GM20431 (cell line): ENCODE measurements around the gene FGFR2.
"Not testable (repeated sequence)": the region's sequence is repeated elsewhere in the genome, so short reads cannot be mapped to it uniquely, and the experiment has no call there.

Source experiments
- in situ Hi-C: fragments of 300-500 bp; cut with MseI, MboI; formaldehyde crosslinking; loops from one replicate; pipeline ENCODE4 v1.15.0; 2020; ENCODE audit warnings: low sequenced_read_pairs; ENCODE audit not compliant: unreplicated experiment

FGFR2 gene

DNA sequence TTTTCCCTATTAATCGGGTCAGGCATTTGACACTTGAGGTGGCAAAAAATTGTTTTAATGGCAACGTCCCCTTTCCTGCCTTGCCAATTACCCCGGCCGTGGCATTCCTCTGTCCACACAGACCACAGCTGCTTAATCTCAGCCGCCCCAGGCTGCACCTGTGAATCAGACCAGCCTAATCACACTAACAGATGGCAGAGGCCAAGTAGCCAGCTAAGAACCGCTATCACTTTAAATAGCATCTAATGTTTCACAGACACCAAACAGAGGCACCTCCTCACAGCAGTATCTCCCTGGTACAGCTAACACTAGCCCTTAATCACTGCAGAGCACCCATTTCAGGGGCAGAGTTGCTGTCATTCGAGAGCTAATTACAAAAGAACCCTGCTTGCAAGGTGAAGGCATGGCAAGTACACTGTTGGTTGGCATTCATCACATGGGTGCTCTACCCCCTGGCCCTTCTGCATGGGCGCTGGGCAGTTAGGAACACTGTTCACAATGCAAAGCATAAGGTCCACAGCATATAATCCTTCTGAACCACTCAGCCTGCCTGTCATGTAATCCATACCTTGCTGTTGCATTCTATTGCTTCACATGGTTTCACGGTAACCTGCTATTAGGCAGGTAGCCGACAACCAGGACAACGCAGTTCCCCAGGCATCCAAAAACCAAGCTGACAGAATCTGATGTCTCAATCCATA is 38.8 kb downstream of the FGFR2 start:
- in situ Hi-C loops = no loop called here

DNA sequence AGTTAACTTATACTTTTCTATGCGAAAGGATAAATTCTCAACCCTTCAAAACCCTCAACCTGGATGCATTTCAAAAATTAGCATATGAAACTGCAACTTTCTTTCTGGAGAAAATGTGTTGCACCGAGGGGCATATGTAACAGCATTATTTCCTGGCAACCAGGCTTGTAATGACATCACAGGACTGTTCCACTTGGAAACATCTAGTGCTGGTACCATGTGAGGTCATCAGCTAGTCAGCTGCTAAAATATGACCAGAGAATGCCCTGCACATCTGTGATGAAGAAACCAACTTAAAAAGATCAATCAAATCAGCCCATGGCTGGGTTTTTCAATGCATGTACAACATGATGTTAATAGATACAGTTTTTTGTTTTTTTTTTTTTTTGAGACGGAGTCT is 40.0 kb downstream of the FGFR2 start:
- in situ Hi-C loops = no loop called here

DNA sequence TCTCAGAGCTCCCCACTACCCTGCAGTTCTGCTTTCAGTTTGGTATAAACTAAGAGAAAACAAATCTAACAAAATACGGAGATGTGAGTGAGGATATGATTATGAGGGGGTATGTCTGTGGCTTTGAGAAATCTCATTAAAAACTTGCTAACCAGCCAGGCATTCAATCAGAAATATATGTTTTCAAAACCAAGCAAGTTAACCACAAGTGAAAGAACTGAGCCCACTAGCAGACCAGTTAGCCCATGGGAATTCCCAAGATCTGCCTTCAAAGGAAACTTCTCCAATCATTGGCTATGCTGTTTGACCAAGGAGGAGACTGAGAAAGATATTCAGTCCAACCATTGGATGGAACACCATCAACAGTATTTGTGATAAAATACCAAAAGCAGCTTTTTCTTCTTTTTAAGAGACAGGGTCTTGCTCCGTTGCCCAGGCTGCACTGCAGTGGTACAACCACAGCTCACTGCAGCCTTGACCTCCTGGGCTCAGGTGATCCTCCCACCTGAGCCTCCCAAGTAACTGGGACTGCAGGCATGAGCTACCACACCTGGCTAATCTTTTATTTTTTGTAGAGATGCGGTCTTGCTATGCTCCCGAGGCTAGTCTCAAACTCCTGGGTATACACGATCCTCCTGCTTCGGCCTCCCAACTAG is 41.2 kb downstream of the FGFR2 start:
- in situ Hi-C loops = no loop called here

DNA sequence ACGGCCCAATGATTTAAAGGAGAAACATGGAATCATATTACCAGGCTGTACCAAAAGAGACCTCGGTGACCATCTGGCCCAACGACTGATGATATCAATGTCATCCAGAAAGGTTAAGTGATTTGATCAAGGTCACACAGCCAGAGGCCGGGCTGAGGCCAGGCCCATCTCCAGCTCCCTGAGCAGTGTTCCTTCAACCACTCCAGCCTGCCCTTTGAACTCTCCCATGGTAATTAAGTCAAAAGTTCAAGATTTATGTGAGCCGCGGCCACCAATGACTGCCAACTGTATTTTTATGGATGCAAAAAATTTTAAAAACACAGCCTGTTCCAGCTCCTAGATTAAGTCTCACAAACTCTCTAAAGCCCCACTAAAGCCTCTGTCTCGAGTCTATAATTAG is 41.8 kb downstream of the FGFR2 start:
- in situ Hi-C loops = no loop called here

DNA sequence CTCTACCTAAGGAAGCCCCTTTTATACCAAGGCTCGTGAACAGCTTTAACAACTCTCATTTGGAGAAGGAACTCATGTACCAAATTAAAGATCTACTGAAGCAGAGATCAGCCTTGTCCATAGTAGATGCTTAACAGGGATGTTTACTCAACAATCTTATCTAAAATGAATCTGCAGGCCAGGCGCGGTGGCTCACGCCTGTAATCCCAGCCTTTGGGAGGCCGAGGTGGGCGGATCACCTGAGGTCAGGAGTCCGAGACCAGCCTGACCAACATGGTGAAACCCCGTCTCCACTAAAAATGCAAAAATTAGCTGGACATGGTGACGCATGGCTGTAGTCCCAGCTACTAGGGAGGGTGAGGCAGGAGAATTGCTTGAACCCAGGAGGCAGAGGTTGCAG is 43.3 kb downstream of the FGFR2 start:
- in situ Hi-C loops = not testable (repeated sequence)

DNA sequence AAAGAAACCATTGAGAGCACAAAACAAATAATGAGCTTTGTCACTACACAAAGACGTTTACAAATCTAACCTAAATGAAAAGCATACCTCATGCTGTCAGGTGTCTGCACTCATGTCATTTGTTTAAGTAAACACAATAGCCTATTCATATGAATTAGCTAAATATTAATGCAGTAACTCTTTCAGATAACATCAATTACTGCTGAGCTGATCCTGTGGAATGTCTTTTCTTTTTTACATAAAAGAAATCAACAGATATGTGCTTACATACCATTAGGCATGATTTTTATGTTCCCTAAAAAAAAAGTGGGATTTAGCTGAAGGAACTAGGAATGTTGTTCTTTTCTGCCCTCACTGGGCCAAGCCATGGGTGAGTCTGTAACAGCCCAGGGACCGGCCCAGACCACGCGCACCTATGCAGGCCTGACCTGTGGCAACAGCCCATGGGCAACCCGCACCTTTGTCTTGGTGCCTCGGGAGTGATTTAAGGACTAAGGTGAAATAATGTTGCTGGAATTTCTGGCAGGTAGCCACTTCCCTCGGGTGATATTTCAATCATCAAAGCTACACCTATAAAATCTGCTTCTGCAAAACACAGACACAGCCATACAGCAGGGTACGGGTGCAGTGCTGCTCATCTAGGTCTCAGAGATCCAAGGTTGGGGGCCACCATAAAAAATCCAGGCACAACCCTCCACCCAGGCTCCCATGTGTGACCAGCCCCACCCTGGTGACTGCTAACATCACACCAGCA is 44.6 kb downstream of the FGFR2 start:
- in situ Hi-C loops = no loop called here

DNA sequence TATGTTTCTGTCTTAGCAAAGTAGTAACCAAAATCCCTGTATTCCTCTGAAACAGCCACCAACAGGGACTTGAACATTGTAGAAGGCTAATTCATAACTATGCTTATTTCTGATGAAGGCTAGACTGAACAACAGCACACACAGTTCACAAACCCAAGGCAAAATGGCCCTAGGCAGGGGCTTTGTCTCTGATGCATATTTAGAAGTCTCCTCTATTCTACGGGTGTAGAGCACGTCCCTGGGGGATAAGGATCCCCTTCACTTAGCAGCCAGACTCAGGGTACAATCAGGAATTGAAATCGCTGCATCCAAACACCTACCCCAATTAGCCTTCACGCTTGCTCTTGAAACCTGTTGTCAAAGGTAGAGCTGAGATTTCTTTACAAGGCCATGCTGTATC is 45.5 kb downstream of the FGFR2 start:
- in situ Hi-C loops = no loop called here

DNA sequence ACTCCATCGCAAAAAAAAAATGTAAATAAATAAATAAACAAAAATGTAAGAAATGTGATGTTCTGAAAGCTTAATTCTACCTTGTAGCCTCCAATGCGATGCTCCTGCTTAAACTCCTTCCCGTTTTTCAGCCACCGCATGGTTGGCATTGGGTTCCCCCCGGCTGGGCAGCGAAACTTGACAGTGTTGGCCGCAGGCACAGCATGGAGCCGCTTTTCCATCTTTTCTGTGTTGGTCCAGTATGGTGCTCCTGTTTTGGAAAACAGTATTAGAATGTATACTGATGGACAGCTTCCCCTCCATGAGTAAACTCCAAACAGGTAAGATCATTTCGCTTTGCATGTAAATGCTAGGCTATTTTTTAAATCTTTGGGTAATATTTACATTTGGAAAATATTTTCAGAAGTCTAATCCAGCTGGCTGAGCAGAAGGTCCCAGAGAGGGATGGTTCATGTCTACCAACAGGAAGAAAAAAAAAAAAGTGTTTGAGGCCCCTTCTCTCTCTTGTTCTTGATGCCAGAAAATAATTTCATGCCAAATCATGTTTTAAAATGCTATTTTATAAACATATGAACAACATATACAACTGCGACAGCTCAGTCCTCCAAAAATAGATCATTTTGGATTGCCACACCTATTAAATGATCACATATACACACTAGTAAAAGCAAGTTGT is 46.9 kb downstream of the FGFR2 start:
- in situ Hi-C loops = no loop called here

DNA sequence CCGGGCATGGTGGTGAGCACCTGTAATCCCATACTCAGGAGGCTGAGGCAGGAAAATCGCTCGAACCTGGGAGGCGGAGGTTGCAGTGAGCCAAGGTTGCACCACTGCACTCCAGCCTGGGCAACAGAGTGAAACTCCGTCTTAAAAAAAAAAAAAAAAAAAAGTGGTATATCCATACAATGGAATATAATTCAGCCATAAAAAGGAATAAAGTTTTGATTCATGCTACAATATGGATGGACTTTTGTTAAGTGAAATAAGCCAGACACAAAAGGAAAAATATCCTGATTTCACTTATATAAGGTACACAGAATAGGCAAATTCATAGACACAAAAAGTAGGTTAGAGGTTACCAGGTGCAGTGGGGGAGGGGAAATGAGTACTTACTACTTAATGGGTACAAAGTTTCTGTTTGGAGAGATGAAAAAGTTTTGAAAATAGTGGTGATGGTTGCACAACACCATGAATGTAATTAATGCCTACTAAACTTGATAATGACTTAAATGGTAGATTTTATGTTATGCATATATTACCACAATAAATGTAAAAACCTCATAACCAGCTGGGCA is 53.9 kb downstream of the FGFR2 start:
- in situ Hi-C loops = no loop called here

DNA sequence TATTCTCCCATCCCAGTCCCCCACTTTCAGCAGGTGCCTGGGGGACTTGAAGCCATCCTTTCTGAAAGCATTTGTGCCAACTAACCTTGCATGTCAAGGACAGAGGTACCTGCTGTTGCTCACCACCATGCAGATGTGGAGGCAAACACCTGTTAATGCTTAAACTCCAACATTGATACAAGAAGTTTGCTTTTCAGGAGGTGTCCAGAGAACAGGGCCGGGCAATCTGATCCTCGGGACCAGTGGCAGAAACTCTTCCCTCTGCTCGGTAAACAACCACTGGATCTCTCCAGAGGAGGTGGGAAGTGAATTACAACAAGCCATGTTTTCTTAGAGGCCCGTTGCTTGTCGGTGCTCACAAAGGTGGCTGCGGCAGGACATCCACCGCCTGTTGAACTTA is 54.7 kb downstream of the FGFR2 start:
- in situ Hi-C loops = no loop called here

DNA sequence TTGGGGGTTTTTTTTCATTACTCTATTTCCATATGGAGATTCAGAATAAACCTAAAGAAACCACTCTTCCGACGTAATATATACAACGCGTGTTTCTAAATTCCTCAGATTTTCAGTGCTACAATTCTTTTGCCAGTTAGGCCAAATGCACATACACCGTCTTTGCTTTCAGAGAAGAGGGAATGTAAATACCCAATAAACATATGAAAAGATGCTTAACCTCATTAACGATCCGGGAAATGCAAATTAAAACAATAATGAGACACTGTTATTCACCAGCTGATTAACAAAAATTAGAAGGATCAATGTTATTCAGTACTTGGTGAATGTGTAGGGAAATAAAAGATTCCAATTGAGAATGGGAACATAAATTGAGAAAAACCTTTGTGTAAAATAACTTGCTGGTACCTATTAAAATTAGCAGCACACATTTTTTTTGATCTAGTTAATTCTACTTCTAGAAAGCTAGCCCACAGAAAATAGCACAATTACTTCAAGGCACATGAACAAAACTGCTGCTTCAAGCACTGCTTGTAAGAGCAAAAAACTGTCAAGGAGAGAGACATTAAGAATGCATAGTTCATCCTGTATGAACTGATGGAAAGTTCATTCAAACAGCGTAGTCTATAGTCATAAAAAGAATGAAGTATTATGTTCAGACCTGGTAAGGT is 56.7 kb downstream of the FGFR2 start:
- in situ Hi-C loops = no loop called here

DNA sequence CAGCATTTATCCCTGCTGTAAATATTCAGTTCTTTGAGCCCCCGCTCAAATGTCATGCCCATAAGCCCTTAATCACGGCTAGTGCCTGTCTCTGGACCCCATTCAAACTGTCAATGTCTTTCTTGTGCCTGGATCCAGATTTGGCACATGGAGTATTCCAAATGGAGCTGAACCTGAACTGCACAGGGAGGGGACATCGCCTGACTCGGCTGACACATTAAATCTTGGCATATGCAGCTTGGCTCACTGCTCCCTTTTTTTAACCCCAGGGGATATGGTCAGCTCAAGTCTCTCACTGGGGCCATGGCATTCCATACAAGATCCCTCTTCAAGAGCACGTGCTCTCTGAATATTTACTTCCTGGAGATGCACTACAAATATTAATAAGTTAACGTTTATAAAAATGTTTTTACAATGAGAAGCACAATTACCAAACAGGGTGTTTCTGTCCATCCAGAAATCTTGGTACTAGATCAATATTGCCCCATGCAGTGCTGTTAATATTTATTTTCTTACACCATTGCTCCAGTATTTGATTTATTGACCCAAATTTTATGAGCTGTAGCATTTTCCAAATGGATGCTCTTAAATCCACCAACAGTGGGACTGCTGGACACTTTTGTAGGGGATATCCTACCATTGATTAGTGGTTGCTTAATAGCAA is 57.4 kb downstream of the FGFR2 start:
- in situ Hi-C loops = no loop called here

DNA sequence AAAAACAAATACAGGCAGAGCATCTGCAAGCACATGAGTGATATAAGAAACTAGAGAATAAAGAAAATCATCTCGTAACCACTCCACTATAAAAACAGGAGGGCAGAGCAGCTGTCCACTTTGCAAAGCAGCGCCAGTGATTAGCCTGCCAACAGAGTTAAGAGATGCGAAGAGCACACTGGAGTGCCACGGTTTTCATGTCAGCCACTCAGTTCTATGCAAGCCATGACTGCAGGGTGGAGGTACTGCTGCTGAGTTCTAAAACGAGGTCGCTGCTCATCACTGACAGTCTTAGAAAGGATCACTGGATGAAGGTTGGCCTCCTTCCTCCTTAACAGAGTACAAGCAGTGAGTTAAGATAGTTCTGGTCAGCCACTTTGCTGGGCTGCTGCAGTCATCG is 58.5 kb downstream of the FGFR2 start:
- in situ Hi-C loops = no loop called here

DNA sequence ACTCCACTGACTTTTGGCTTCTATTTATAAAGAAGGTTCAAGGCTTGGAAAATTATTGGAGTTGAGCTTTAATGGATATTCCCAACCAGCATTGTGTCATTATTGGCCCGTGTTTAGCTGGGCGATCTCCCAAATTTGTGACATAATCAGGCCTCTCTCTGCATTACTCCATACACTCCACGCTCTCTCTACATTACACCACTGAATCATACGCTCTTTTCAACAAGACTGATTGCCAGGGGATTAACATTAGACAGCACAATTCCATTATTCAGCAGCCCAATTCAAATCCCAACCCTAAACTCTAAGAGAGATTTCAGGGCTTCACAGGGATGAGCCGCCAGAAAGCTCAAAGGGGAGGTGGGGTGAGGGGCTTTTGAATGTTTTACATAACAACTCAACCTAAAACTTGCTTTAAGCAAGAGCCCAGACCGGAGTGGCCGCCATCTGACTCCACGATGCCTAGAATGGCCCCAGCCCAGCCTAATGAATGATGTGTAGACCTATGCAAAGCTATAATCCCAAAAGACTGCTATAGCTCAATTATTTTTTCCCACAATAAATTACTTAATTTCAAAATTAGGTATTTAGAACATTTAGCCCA is 61.8 kb downstream of the FGFR2 start:
- in situ Hi-C loops = no loop called here

DNA sequence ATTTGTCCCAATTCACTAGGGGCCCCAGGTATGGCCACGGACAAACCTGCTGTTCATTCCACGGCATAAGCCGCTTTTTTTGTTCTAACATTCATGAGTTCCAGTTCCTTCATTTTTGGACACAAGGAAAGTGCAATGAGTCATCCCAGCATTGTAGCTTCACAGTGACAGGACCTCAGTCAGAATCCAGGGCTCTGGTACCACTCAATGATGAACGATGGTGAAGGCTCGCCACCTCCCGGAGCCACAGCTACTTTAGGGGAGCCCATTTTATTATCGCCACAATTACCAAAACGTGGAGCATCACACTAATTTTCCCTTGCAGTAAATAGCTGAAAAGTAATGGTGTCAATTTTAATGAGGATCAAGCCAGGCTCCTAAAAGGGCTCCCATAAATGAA is 62.9 kb downstream of the FGFR2 start:
- in situ Hi-C loops = no loop called here

DNA sequence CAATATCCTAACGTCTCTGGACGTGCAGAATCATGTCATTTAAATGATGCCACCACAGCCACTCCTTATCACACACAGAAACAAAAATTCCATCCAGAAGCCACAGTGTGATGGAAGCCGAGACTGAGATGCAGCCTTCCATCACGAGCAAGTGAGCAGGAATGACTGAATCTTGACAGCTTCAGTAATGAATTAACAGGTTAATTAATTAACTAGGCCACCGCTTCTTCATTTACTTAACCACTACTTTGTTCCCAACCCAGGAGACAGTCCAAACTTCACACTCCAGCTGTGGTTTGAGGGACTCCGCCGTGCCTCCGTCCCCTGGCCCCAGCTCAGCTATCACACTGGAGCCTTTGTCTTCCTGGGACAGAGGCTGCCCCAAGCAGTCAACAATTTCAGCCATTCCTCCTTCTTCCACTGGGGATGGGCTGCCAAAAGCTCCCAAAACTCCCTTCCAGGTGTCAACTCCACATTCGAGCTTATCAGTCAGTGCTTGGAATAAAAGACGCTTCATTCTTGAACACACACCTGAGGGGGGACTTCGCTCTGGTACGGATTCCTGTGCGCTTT is 65.9 kb downstream of the FGFR2 start:
- in situ Hi-C loops = no loop called here

DNA sequence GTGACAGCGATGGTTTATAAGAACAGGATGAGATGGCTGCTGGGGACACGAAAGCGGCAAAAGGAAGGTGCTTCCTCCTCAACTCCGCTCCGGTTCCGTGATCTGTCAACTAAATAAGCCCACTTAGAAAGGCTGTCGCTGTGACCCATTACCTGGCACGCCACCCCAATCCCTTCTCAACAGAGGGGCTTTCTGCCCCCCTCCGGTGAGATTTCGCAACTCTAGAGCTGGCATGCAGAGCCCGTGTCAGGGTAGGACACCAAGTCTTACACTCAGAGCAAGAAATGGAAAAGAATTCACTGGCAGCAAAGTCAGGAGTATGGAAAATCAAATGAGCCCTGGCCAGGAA is 66.4 kb downstream of the FGFR2 start:
- in situ Hi-C loops = no loop called here

DNA sequence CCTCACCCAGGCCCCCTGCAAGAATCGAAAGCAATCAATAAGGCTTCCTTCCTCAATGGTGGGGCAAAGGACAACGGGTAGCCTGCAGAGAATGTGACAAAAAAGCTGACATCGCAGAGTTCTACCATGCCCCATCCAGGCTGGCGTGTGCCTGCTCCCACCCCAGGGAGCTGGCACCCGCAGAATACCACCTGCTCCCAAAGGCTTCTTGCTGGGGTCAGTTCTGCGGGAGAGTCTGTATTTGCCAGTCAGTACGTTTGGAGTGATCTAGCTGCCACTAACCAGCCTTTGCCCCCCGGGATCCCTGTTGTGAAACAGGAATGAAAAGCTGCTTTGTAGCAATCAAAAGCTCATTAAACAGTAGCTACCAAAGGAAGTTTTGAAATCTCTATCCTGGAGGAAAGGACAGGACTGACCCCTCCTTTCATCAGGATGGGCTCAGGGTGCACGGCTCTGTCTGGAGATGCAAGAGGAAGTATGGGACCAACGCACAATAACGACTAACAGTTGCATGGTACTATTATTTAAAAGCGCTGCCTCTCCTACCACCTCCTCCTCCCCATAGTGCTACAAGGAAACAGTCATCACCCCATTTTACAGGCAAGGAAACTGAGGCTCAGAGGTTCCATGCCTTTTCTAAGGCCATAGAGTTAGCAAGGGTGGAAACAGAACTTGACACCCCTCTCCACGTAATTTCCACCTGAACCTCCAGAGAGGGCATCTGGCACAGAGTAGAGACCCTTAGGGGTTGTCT is 67.0 kb downstream of the FGFR2 start:
- in situ Hi-C loops = no loop called here
